MM.1S (cell line): ENCODE measurements around the gene C13orf46.

Source experiments
- EZH2 ChIP-seq: fragments of 300-600 bp; sonication (generic); optimal IDR thresholded peaks from 2 replicates; pipeline ENCODE3; 2017; ENCODE audit warnings: low read depth, mild to moderate bottlenecking, antibody characterized with exemption, low read length, mixed read lengths
- EZH2phosphoT487 ChIP-seq: fragments of 300-600 bp; sonication (generic); IDR thresholded peaks from 2 replicates; pipeline ENCODE4 v1.6.1; 2018; ENCODE audit warnings: antibody characterized with exemption, low read length
- TF ChIP-seq, protein P1 (sequence below): fragments of 300-600 bp; sonication (generic); IDR thresholded peaks from 2 replicates; pipeline ENCODE4 v1.5.1; 2016; ENCODE audit warnings: antibody characterized with exemption, low read length, mixed read lengths

GRCh38 chr13:113962386-113962785 lies 11.5 kb downstream of the C13orf46 start:
- TF ChIP-seq, protein P1, sequence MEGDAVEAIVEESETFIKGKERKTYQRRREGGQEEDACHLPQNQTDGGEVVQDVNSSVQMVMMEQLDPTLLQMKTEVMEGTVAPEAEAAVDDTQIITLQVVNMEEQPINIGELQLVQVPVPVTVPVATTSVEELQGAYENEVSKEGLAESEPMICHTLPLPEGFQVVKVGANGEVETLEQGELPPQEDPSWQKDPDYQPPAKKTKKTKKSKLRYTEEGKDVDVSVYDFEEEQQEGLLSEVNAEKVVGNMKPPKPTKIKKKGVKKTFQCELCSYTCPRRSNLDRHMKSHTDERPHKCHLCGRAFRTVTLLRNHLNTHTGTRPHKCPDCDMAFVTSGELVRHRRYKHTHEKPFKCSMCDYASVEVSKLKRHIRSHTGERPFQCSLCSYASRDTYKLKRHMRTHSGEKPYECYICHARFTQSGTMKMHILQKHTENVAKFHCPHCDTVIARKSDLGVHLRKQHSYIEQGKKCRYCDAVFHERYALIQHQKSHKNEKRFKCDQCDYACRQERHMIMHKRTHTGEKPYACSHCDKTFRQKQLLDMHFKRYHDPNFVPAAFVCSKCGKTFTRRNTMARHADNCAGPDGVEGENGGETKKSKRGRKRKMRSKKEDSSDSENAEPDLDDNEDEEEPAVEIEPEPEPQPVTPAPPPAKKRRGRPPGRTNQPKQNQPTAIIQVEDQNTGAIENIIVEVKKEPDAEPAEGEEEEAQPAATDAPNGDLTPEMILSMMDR = no peak
- TF ChIP-seq EZH2 (no peak), EZH2phosphoT487 (no peak)
